AG09309 (cell line): ENCODE results near the gene COL9A3.

Experiments used
- DNase-seq: peaks from one replicate; pipeline ENCODE4 v3.0.0-alpha.2; 2010; ENCODE audit warnings: low read depth
- H3K4me3 ChIP-seq: 2 replicates; pipeline ENCODE4 v1.5.1; 2011; ENCODE audit warnings: mild to moderate bottlenecking, low read depth, low read length, moderate library complexity; ENCODE audit not compliant: control insufficient read depth
- CTCF ChIP-seq: IDR thresholded peaks from 2 replicates; pipeline ENCODE4 v1.5.1; 2011; ENCODE audit warnings: mild to moderate bottlenecking, low read depth, low read length, inconsistent platforms; ENCODE audit not compliant: insufficient read depth, control insufficient read depth; ENCODE audit errors: missing control alignments

The COL9A3 gene

GRCh38 chr20:62889411-62889810 lies 72.6 kb downstream of the COL9A3 start:
- no peak for DNase-seq
- H3K4me3 ChIP-seq: no peak overlapping the region
- no peak for TF ChIP-seq CTCF

GRCh38 chr20:62889871-62890270 lies 73.0 kb downstream of the COL9A3 start:
- no peak for DNase-seq
- no peak for TF ChIP-seq CTCF

GRCh38 chr20:62890444-62890843 lies 73.6 kb downstream of the COL9A3 start:
- TF ChIP-seq CTCF: no peak
- no peak overlapping the region for H3K4me3 ChIP-seq
- DNase-seq: no peak

More at GRCh38 chr20:62889871-62890270, 73.0 kb downstream of the COL9A3 start:
- H3K4me3 ChIP-seq: no peak overlapping the region
